Gastroesophageal sphincter (tissue), 4 donors: ENCODE data around the gene CATSPERZ. TPM values are rescaled to one million over a fixed set of nuclear protein-coding genes. Genes with fewer than 3 reads are reported as not detected.

Experiments
- ATAC-seq: fragments of 150-250 bp; one replicate; pipeline ENCODE4 v1.9.1; 2016; ENCODE audit warnings: mild to moderate bottlenecking, moderate library complexity
- H3K27ac ChIP-seq, 4 donors: fragments of 200-600 bp; sonication (generic) in 3 of 4; 1 replicate in 3 of 4; 2 replicates in 1 of 4; pipeline ENCODE4 v1.5.1; 2016 to 2019
- H3K27me3 ChIP-seq: fragments of 200-600 bp; sonication (generic); one replicate; pipeline ENCODE4 v1.5.1; 2019
- H3K36me3 ChIP-seq, 2 donors: fragments of 200-600 bp; sonication (generic); one replicate each; pipeline ENCODE4 v1.5.1; 2019; ENCODE audit warnings: control low read depth in 1 of 2
- H3K4me1 ChIP-seq, 3 donors: fragments of 200-600 bp; sonication (generic); 1 replicate in 2 of 3; 2 replicates in 1 of 3; pipeline ENCODE4 v1.5.1; 2016 to 2019; ENCODE audit warnings: control low read depth in 2 of 3
- H3K4me3 ChIP-seq, 2 donors: fragments of 200-600 bp; sonication (generic); one replicate each; pipeline ENCODE4 v1.5.1; 2019; ENCODE audit warnings: mild to moderate bottlenecking in 1 of 2, moderate library complexity in 1 of 2
- H3K9me3 ChIP-seq, 3 donors: fragments of 200-600 bp; sonication (generic); one replicate each; pipeline ENCODE4 v1.5.1; 2017 to 2019; ENCODE audit warnings: control low read depth in 2 of 3
- EP300 ChIP-seq: sonication (generic); formaldehyde crosslinking; IDR thresholded peaks from one replicate; pipeline ENCODE4 v1.6.1; 2017; ENCODE audit warnings: antibody characterized with exemption, mild to moderate bottlenecking
- POLR2A ChIP-seq, 2 donors: fragments of 450-650 bp; IDR thresholded peaks; one replicate each; pipeline ENCODE4 v1.6.1; 2017; ENCODE audit warnings: antibody characterized with exemption in 2 of 2, mild to moderate bottlenecking in 2 of 2, moderate library complexity in 1 of 2
- POLR2AphosphoS5 ChIP-seq: sonication (generic); formaldehyde crosslinking; IDR thresholded peaks from one replicate; pipeline ENCODE4 v1.6.1; 2017; ENCODE audit warnings: antibody characterized with exemption
- WGBS, 2 donors: methylation state at CpG; one replicate each; pipeline ENCODE4 v1.1.5; 2018; ENCODE audit warnings: low coverage in 1 of 2; 5-methylcytosine and 5-hydroxymethylcytosine counted together
- total RNA-seq, 4 donors: library from RNA; depleted of rRNA; stranded (reverse); fragments of >200 nt; gene quantifications; one replicate each; pipeline ENCODE4 v1.1.0, GENCODE V29; 2016
- TF ChIP-seq, protein P1 (sequence below), 4 experiments: fragments of 200-600 bp in 2 of 4; fragments of 450-650 bp in 2 of 4; sonication (generic) in 1 of 4; IDR thresholded peaks; one replicate each; pipeline ENCODE4 v1.5.1; 2017 to 2019; ENCODE audit warnings: antibody characterized with exemption in 4 of 4, mild to moderate bottlenecking in 2 of 4, moderate library complexity in 2 of 4

CATSPERZ gene
- total RNA-seq, 4 donors from 2014 or later = not detected

- no peaks in the 10 kb centered on the region for H3K36me3 ChIP-seq
- no peak overlapping the region for H3K4me3 ChIP-seq
- peaks cover 0 to 15% (median 4%) of the 10 kb centered on the region in 3 donors for H3K4me1 ChIP-seq
- no peaks in the 10 kb centered on the region for H3K27me3 ChIP-seq
- H3K27ac ChIP-seq = no peak overlapping the region
- no peak for TF ChIP-seq EP300
- TF ChIP-seq, protein P1, sequence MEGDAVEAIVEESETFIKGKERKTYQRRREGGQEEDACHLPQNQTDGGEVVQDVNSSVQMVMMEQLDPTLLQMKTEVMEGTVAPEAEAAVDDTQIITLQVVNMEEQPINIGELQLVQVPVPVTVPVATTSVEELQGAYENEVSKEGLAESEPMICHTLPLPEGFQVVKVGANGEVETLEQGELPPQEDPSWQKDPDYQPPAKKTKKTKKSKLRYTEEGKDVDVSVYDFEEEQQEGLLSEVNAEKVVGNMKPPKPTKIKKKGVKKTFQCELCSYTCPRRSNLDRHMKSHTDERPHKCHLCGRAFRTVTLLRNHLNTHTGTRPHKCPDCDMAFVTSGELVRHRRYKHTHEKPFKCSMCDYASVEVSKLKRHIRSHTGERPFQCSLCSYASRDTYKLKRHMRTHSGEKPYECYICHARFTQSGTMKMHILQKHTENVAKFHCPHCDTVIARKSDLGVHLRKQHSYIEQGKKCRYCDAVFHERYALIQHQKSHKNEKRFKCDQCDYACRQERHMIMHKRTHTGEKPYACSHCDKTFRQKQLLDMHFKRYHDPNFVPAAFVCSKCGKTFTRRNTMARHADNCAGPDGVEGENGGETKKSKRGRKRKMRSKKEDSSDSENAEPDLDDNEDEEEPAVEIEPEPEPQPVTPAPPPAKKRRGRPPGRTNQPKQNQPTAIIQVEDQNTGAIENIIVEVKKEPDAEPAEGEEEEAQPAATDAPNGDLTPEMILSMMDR (IDR thresholded peaks at IDR 0.05) = no peak
- H3K9me3 ChIP-seq = no peaks in the 10 kb centered on the region
- 96 to 98% methylated on average over 4 to 6 of the region's 12 CpGs for WGBS, 2 donors
- no peak for ATAC-seq
Measured at GRCh38 chr11:64347193-64347867, 47.2 kb downstream of the CATSPERZ start.

GRCh38 chr11:64348383-64349024 lies 48.3 kb downstream of the CATSPERZ start:
- Histone ChIP-seq H3K9me3 (no peaks in the 10 kb centered on the region), H3K27ac (no peak overlapping the region), H3K27me3 (no peaks in the 10 kb centered on the region), H3K4me3 (no peak overlapping the region), H3K4me1 (peaks cover 0 to 3% (median 0%) of the 10 kb centered on the region in 3 donors), H3K36me3 (no peaks in the 10 kb centered on the region)
- ATAC-seq = no peak
- TF ChIP-seq, protein P1 (IDR thresholded peaks at IDR 0.05) = no peak
- TF ChIP-seq POLR2AphosphoS5 (no peak), EP300 (no peak), POLR2A (IDR thresholded peaks at IDR 0.05) (no peak)
- WGBS, 2 donors = 70 to 85% methylated on average over 4 to 6 of the region's 14 CpGs

GRCh38 chr11:64349025-64349387 lies 48.8 kb downstream of the CATSPERZ start:
- H3K4me3 ChIP-seq = no peak overlapping the region
- TF ChIP-seq EP300 (no peak), POLR2A (IDR thresholded peaks at IDR 0.05) (no peak), POLR2AphosphoS5 (no peak)
- TF ChIP-seq, protein P1 (IDR thresholded peaks at IDR 0.05) = no peak
- H3K9me3 ChIP-seq = no peaks in the 10 kb centered on the region
- H3K27me3 ChIP-seq = no peaks in the 10 kb centered on the region
- no peak for ATAC-seq
- no peaks in the 10 kb centered on the region for H3K36me3 ChIP-seq
- H3K27ac ChIP-seq = no peak overlapping the region
- WGBS, 2 donors = 100% methylated on average over 3 of the region's 7 CpGs; no CpG with 5 or more reads in 1 of the 2 donors
- H3K4me1 ChIP-seq = no peaks in the 10 kb centered on the region

GRCh38 chr11:64349404-64349803 lies 49.2 kb downstream of the CATSPERZ start:
- 82% methylated on average over 2 of the region's 11 CpGs; no CpG with 5 or more reads in 1 of the 2 donors for WGBS, 2 donors
- H3K4me3 ChIP-seq = no peak overlapping the region
- TF ChIP-seq EP300 = no peak
- no peak for TF ChIP-seq POLR2AphosphoS5
- no peak for TF ChIP-seq POLR2A (IDR thresholded peaks at IDR 0.05)
- TF ChIP-seq, protein P1 (IDR thresholded peaks at IDR 0.05) = no peak
- no peak for ATAC-seq
- H3K9me3 ChIP-seq = no peaks in the 10 kb centered on the region
- H3K4me1 ChIP-seq = peaks cover 0 to 3% (median 0%) of the 10 kb centered on the region in 3 donors
- no peaks in the 10 kb centered on the region for H3K27me3 ChIP-seq
- no peaks in the 10 kb centered on the region for H3K36me3 ChIP-seq
- no peak overlapping the region for H3K27ac ChIP-seq

GRCh38 chr11:64351136-64351631 lies 51.0 kb downstream of the CATSPERZ start:
- H3K4me1 ChIP-seq = peaks cover 0 to 19% (median 4%) of the 10 kb centered on the region in 3 donors
- ATAC-seq = no peak
- no peak for TF ChIP-seq POLR2A (IDR thresholded peaks at IDR 0.05)
- TF ChIP-seq, protein P1 (IDR thresholded peaks at IDR 0.05) = no peak
- no peak overlapping the region for H3K4me3 ChIP-seq
- H3K9me3 ChIP-seq = no peaks in the 10 kb centered on the region
- H3K27me3 ChIP-seq = no peaks in the 10 kb centered on the region
- H3K27ac ChIP-seq = no peak overlapping the region
- WGBS, 2 donors = 81 to 100% methylated on average over 2 to 5 of the region's 18 CpGs
- no peaks in the 10 kb centered on the region for H3K36me3 ChIP-seq
